Natural killer cell treated with Interleukin-12 subunit alpha and Interleukin-12 subunit beta and Interleukin-15 and Interleukin-18, amount 100 ng/mL, for 72 hours (primary cell): ENCODE data around the gene METTL24. TPM values are rescaled to one million over a fixed set of nuclear protein-coding genes. Genes with fewer than 3 reads are reported as not detected.
A peak's percentile ranks its signal among the peaks of the same experiment; 100 is the strongest.

Experiments
- ATAC-seq, 2 donors: fragments of 150-1000 bp; cut with Tn5 transposase in 1 of 2; sonication (Bioruptor Pico), chemical (Tn5 transposase) in 1 of 2; 2 replicates each; pipeline ENCODE4 v1.10.0; 2021
- DNase-seq: peaks from one replicate; pipeline ENCODE4 v3.0.0; 2022; ENCODE audit warnings: low spot score
- H3K27ac Mint-ChIP-seq, 2 donors: 1 replicate in 1 of 2; 2 replicates in 1 of 2; pipeline ENCODE4 v1.8.0; 2022; ENCODE audit warnings: mixed read lengths in 2 of 2, mild to moderate bottlenecking in 1 of 2, moderate library complexity in 1 of 2
- H3K27me3 Mint-ChIP-seq, 2 donors: 1 replicate in 1 of 2; 2 replicates in 1 of 2; pipeline ENCODE4 v1.8.0; 2022; ENCODE audit warnings: mixed read lengths in 2 of 2
- H3K36me3 Mint-ChIP-seq: one replicate; pipeline ENCODE4 v1.8.0; 2022; ENCODE audit warnings: mixed read lengths
- H3K4me1 Mint-ChIP-seq, 2 donors: 1 replicate in 1 of 2; 2 replicates in 1 of 2; pipeline ENCODE4 v1.8.0; 2022; ENCODE audit warnings: low read depth in 2 of 2, mixed read lengths in 2 of 2, mild to moderate bottlenecking in 1 of 2
- H3K4me3 Mint-ChIP-seq: one replicate; pipeline ENCODE4 v1.8.0; 2022; ENCODE audit warnings: mixed read lengths
- H3K9me3 Mint-ChIP-seq: 2 replicates; pipeline ENCODE4 v1.8.0; 2022; ENCODE audit warnings: mixed read lengths
- total RNA-seq, 2 donors: library from RNA; stranded (reverse); gene quantifications; one replicate each; pipeline ENCODE4 v1.2.3, GENCODE V29; 2022

Gene METTL24
- total RNA-seq, 2 donors from 2014 or later = not detected

DNA sequence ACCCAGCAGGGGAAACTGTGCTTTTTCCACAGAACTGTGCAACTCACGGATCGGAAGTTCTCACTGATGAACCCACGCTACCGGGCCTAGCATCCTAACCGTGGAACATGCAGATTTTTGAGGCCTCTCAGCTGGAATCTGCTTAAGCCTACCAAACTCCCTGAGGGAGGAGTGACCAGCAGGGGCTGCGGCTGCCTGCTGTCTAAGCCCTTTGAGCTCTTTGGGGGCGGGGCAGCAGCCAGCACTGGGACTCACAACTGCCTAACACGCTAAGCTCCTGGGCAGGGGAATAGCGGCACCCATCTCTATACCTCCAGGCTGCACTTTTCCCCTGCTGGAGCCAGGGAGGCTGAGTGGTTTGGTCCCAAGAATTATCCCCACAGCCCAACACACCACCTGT lies 20.4 kb upstream of the METTL24 start:
- ATAC-seq = no peak
- H3K27me3 Mint-ChIP-seq = peaks cover 18 to 33% of the 10 kb centered on the region in 2 donors
- H3K9me3 Mint-ChIP-seq = no peaks in the 10 kb centered on the region
- H3K36me3 Mint-ChIP-seq = peaks cover 12% of the 10 kb centered on the region
- DNase-seq = no peak
- H3K4me3 Mint-ChIP-seq = no peak overlapping the region
- H3K27ac Mint-ChIP-seq = no peak overlapping the region
- no peaks in the 10 kb centered on the region for H3K4me1 Mint-ChIP-seq

DNA sequence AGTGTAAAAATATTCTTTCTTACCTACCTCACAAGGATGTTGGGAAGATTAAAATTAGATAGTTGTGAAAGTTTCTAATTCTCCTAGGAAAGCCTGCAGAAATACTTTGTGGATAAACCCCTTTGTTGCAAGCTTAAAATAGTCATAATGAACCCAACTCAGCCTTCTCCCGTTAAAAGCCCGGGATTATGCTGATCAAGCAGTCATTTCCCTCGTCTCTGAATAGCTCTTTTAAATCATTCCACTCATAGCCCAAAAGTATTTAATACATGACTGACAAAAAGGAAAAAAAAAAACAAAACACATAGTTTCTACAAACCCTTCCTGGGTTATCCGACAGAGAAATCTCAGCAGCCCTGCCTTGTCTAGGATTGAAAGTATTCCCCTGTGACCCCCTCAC lies 10.9 kb upstream of the METTL24 start:
- Mint-ChIP-seq H3K27me3 (peaks cover 21 to 48% of the 10 kb centered on the region in 2 donors), H3K27ac (no peak overlapping the region), H3K36me3 (no peaks in the 10 kb centered on the region), H3K4me1 (peaks cover 5 to 6% of the 10 kb centered on the region in 2 donors), H3K4me3 (no peak overlapping the region), H3K9me3 (no peaks in the 10 kb centered on the region)
- no peak for ATAC-seq
- DNase-seq = no peak

DNA sequence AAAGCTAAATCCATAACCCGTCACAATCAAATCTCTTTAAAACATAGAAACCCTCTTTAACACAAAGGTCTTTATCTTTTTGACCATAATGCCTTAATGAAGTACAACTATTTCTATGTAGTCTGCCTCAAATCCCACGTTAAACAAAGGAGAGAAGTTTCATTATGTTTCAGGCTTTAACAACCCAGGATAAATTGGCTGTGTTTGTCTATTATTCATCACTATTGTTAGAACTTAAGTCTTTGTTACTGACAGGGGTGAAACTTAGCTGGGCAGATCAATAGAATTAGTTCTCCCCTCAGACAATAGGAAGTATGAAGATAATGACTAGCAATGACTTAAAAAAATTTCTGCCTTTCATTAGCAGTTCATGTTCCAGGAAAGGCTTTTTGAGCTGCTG lies 10.1 kb upstream of the METTL24 start:
- no peak for DNase-seq
- Mint-ChIP-seq H3K27me3 (peaks cover 23 to 52% of the 10 kb centered on the region in 2 donors), H3K36me3 (no peaks in the 10 kb centered on the region), H3K27ac (no peak overlapping the region), H3K4me3 (no peak overlapping the region), H3K4me1 (peaks cover 5 to 6% of the 10 kb centered on the region in 2 donors), H3K9me3 (no peaks in the 10 kb centered on the region)
- no peak for ATAC-seq

DNA sequence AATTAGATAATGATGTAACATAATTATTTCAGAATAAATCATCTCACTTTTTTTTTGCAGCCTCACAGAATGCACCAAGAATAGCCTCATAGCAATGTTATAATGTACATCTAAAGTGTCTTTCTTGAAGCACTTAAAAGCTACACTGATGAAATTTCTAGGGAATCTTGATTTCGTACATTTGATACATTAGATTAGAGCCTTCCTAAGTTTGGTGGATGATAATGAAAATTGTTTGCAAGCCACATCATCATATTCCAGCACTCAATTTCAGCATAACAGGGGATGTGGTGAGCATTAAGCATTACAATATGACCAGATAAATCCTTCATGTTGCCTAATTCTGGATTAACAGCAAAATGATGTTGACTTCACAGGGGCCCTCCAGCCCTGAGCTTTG lies 9.7 kb upstream of the METTL24 start:
- H3K27ac Mint-ChIP-seq = no peak overlapping the region
- no peaks in the 10 kb centered on the region for H3K36me3 Mint-ChIP-seq
- peaks cover 5 to 6% of the 10 kb centered on the region in 2 donors for H3K4me1 Mint-ChIP-seq
- H3K9me3 Mint-ChIP-seq = no peaks in the 10 kb centered on the region
- no peak for DNase-seq
- ATAC-seq = no peak
- no peak overlapping the region for H3K4me3 Mint-ChIP-seq
- peaks cover 23 to 53% of the 10 kb centered on the region in 2 donors for H3K27me3 Mint-ChIP-seq

DNA sequence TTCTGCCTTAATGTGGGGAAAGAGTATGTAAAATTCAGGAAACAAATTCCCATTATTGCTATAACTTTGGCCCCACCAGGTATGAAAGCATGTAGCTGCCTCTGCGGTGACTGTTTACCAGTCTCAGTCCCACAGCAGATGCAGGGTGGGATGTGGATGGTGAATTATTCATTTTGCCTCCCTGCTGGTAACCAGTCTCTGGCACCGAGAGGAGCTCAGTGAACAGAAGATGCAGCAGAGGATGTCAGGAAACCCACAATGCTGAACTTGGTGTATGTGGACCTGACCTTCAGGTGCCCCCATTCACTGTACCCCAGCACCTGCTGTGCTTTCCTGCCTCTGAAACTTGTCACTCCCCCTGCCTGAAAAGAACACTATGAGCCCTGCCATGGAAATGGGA lies 8.8 kb upstream of the METTL24 start:
- Mint-ChIP-seq H3K27ac (no peak overlapping the region), H3K27me3 (peaks cover 24 to 53% of the 10 kb centered on the region in 2 donors), H3K36me3 (no peaks in the 10 kb centered on the region), H3K4me1 (peaks cover 5 to 6% of the 10 kb centered on the region in 2 donors), H3K9me3 (no peaks in the 10 kb centered on the region), H3K4me3 (no peak overlapping the region)
- DNase-seq (no peak), ATAC-seq (peak in 1 of 2 donors; percentile 36)

DNA sequence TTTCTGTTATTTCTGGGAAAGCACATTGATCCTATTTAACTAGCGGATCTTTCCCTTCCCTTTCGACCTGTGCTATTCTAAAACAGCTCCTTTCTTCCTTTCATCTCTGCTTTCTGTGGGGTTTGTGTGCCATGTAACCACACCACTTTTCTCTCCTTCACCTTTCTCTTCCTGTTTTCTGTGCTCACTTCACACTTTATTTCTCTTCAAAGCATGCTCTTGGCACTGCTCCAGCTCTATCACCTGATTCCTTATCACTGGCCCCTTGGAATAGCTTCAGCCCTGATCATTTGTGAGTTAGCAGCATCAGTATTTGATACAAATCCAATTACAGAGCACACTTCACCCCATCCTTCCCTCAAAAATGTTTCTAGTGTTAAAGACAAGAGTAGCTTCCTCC lies 8.1 kb upstream of the METTL24 start:
- ATAC-seq (no peak), DNase-seq (no peak)
- H3K36me3 Mint-ChIP-seq = peaks cover 2% of the 10 kb centered on the region
- H3K9me3 Mint-ChIP-seq = no peaks in the 10 kb centered on the region
- peaks cover 5 to 6% of the 10 kb centered on the region in 2 donors for H3K4me1 Mint-ChIP-seq
- no peak overlapping the region for H3K4me3 Mint-ChIP-seq
- peaks cover 21 to 53% of the 10 kb centered on the region in 2 donors for H3K27me3 Mint-ChIP-seq
- H3K27ac Mint-ChIP-seq = no peak overlapping the region

DNA sequence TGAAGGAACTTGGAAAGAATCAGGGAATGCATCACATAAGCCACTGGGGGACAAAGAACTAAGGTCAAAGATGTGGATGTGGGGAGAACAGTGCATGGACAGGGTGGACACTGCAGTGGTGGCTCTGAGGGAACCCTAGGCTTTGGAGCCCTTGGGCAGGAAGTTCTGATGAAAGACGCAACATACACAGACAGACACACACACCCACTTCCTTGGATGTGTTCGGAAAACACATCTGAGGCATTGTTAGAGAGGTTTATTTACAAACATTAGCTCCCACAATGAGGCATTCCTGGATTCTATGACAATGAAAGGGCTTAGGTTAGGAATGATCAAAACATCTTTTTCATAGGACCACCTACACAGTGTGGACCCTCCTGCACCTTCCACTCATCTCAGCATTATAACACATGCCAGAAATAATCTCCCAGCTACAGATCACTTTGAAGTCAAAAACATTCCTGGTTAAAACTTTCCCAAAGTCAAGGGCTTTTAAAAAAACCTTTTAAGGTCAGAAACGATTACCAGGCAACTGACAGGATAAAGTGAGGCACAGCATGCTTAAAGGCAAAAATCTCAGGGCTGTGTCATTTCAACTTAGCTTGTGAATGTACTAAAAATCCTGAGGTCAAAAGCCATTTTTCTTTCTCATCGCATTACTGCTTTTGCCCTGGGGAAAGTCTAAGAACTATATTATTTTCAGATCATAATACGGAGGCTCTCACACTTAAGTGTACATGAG lies 6.4 kb upstream of the METTL24 start:
- Mint-ChIP-seq H3K27ac (no peak overlapping the region), H3K4me3 (no peak overlapping the region), H3K36me3 (peaks cover 5% of the 10 kb centered on the region), H3K9me3 (no peaks in the 10 kb centered on the region), H3K27me3 (peaks cover 27 to 63% of the 10 kb centered on the region in 2 donors), H3K4me1 (peaks cover 6 to 8% of the 10 kb centered on the region in 2 donors)
- DNase-seq = no peak
- ATAC-seq = no peak

DNA sequence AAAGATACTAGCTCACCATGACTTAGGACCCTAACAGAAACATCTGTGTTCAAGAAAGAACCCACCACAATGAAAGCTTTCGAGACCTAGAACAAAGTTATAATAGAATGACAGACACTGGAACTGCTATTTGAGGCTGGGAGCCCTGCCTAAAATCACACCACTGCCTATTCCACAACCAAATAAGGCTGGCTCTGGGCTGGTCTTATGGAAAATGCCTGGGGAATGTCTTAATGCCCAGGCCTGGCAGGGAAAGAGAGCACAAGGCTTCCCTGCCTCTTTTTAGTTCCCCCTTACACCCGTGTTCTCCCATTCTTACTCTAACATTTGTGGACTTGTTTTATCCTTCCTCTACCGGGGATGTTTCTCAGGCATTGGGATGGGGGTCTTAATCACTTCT lies 5.6 kb upstream of the METTL24 start:
- peaks cover 5% of the 10 kb centered on the region for H3K36me3 Mint-ChIP-seq
- no peak overlapping the region for H3K4me3 Mint-ChIP-seq
- peaks cover 32 to 65% of the 10 kb centered on the region in 2 donors for H3K27me3 Mint-ChIP-seq
- H3K9me3 Mint-ChIP-seq = no peaks in the 10 kb centered on the region
- H3K4me1 Mint-ChIP-seq = peaks cover 6 to 8% of the 10 kb centered on the region in 2 donors
- H3K27ac Mint-ChIP-seq = no peak overlapping the region
- ATAC-seq = no peak
- no peak for DNase-seq

DNA sequence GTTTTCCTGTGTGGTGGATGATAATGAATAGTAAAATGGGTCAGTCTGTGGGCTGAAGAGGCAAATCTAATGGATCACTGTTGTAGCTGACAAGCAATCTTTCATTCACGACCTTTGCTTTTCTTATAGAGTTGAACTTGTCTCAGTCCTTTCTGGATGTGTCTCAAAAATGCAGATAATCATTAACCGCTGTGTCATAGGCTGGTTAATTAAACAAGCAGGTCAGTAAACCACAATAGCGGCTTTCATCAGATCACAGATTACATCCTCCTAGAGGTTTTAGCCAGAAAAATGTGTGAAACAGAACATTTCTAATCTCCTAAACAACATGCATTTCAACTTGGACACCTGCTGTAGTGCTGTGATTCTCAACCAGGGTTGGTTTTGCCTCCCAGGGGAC lies 2.5 kb upstream of the METTL24 start:
- H3K4me3 Mint-ChIP-seq = no peak overlapping the region

DNA sequence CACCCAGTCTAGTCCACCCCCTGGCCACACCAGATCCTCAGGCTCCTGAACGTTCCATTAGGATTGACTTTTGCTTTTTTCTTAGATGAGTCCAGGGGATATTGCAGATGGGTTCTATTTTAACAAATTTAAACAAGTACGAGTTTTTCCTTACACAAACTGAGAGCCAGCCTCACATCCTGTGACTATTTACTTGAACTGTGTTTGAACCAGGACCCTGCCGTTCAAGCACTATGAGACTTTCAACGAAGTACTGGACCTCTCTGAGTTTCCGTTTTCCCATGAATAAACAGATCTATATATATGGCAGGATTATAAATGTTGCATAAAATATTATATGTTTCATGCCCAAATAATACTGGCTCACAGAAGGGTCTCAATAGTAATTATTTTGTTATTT lies 1.4 kb upstream of the METTL24 start:
- Mint-ChIP-seq H3K9me3 (no peaks in the 10 kb centered on the region), H3K4me3 (no peak overlapping the region)

More for the DNA sequence above, 2.5 kb upstream of the METTL24 start:
- peaks cover 12 to 15% of the 10 kb centered on the region in 2 donors for H3K4me1 Mint-ChIP-seq
- no peak overlapping the region for H3K27ac Mint-ChIP-seq
- ATAC-seq (no peak), DNase-seq (no peak)
- peaks cover 47 to 71% of the 10 kb centered on the region in 2 donors for H3K27me3 Mint-ChIP-seq
- H3K9me3 Mint-ChIP-seq = no peaks in the 10 kb centered on the region
- peaks cover 11% of the 10 kb centered on the region for H3K36me3 Mint-ChIP-seq

DNA sequence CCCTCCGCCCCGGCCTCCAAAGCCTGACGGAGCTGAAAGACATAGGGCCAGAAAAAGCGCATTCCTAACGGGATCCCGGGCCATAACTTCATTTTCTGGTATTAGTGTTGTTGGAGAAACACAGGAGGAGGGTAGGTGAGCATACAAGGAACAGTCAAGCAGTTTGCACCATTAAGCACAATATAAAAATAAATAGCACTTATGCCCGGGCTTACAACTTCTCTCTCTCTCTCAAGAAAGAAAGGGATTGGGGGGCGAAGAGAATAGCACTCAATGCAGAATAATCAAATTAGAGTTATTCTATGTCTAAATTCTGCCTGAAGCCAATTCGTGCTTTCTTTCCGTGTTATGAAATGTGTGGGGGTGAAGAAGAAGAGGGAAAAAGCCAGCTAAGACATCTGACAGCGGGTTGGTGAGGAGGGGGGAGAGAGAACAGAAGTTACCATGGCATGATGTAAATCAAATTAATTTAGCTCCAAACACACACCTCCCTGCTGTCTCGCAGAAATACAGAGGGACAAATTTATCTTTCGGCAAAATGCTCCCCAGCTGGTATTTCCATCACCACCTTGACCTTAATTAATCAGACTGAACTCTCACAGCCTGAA lies 508 bp upstream of the METTL24 start:
- ATAC-seq (no peak), DNase-seq (no peak)
- Mint-ChIP-seq H3K4me1 (peaks cover 12 to 15% of the 10 kb centered on the region in 2 donors), H3K27ac (no peak overlapping the region), H3K27me3 (peaks cover 48 to 61% of the 10 kb centered on the region in 2 donors), H3K9me3 (no peaks in the 10 kb centered on the region), H3K4me3 (peak overlapping the region; percentile 26), H3K36me3 (peaks cover 11% of the 10 kb centered on the region)

More for the DNA sequence above, 1.4 kb upstream of the METTL24 start:
- H3K4me1 Mint-ChIP-seq = peaks cover 12 to 15% of the 10 kb centered on the region in 2 donors
- peaks cover 11% of the 10 kb centered on the region for H3K36me3 Mint-ChIP-seq
- ATAC-seq = no peak
- H3K27ac Mint-ChIP-seq = no peak overlapping the region
- peaks cover 50 to 70% of the 10 kb centered on the region in 2 donors for H3K27me3 Mint-ChIP-seq
- DNase-seq = no peak

DNA sequence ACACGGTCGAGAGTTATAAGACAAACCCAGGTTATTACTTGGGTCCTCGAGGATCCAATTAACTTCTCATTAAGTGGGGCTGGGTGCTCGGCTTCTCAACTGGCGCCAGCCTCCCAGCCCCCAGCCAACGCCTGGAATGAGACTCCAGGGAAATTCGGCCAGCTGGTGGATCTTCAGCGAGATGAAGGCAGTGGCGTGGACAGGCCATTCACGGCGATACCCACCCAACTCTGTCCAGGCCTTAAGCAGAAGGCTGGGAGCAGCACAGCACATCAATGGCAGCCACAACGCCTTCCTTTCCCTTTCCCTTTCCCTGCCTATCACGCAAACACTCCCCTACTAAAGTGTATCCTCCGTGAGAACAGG lies 868 bp downstream of the METTL24 start:
- Mint-ChIP-seq H3K4me3 (peak overlapping the region; percentile 62), H3K27me3 (peaks cover 45 to 55% of the 10 kb centered on the region in 2 donors), H3K9me3 (no peaks in the 10 kb centered on the region), H3K27ac (no peak overlapping the region), H3K36me3 (peaks cover 11% of the 10 kb centered on the region), H3K4me1 (peaks cover 12 to 15% of the 10 kb centered on the region in 2 donors)
- ATAC-seq (peak; percentile 36 to 41), DNase-seq (no peak)

DNA sequence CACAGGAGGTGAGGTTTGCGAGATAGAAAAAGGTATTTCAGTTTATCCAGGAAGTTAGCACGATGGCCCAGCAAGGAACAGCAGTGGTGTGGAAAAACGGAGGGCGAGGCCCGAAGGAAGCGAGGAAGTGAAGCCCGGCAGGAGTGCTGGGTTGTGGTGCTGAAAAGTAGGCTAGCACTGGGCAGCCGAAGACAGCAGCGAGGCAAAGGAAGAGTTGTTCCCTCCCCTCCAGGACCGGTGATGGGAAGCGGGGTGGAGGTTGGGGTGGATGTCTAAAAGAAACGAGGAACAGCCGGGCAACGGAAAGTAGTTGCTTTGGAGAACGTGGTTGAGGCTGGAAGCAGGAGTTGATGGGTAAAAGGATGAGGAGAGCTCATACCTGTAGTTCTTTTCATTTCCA lies 1.4 kb downstream of the METTL24 start:
- H3K27me3 Mint-ChIP-seq = peaks cover 42 to 50% of the 10 kb centered on the region in 2 donors
- no peaks in the 10 kb centered on the region for H3K9me3 Mint-ChIP-seq
- ATAC-seq (no peak), DNase-seq (no peak)
- H3K36me3 Mint-ChIP-seq = peaks cover 11% of the 10 kb centered on the region
- H3K27ac Mint-ChIP-seq = no peak overlapping the region
- H3K4me3 Mint-ChIP-seq = peak overlapping the region; percentile 62
- H3K4me1 Mint-ChIP-seq = peaks cover 12 to 15% of the 10 kb centered on the region in 2 donors

DNA sequence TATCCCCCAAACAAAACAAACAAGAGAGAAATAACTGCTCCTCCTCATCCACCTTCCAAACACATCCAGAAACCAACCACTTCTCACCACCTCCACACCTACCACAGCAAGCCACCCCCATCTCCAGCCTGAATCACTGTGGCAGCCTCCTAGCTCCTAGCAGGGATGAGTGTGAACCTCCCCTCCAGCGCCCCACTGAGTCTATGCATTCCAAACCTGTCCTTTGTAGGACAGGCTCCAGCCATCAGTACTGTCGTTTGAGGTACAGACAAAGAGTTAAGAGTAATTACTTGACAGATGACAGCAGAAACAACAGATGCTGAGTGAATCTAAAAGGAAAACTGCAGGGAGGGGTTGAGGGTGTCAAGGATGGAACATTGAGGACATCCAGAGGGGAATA lies 2.4 kb downstream of the METTL24 start:
- Mint-ChIP-seq H3K36me3 (peaks cover 6% of the 10 kb centered on the region), H3K4me3 (no peak overlapping the region), H3K9me3 (no peaks in the 10 kb centered on the region), H3K27me3 (peaks cover 35 to 40% of the 10 kb centered on the region in 2 donors), H3K4me1 (peaks cover 12 to 14% of the 10 kb centered on the region in 2 donors), H3K27ac (no peak overlapping the region)
- no peak for ATAC-seq
- DNase-seq = no peak
